K562 (cell line): ENCODE measurements around the gene ARL6IP4. TPM values are rescaled to one million over a fixed set of nuclear protein-coding genes. Genes with fewer than 3 reads are reported as not detected.

Experiments
- ATAC-seq: fragments of 200-7000 bp; cut with Tn5 transposase; 3 replicates; pipeline ENCODE4 v1.9.1; 2020; ENCODE audit warnings: moderate library complexity
- BruUV-seq: library from RNA; stranded (reverse); fragments of 400-500 nt; replicated peaks from 2 replicates; lab custom pipeline; 2021; lab: Mats Ljungman, UMichigan
- CTCF ChIA-PET: fragments of 300-600 bp; formaldehyde crosslinking; extraction: SDS; loops from one replicate; lab custom pipeline; 2021; ENCODE audit warnings: low intra/inter-chr PET ratio; lab: Yijun Ruan, JAX
- POLR2A ChIA-PET: fragments of 300-600, 350-650 bp; sonication (Branson Sonifier 250); formaldehyde crosslinking; extraction: SDS; loops from one replicate; lab custom pipeline; 2021; ENCODE audit warnings: antibody characterized with exemption, inconsistent platforms; lab: Yijun Ruan, JAX
- DNase-seq, 4 experiments: peaks; one replicate each; pipeline versions ENCODE4 v3.0.0 to v3.0.0-alpha.2; 2011 to 2018; ENCODE audit warnings: low spot score in 3 of 4, mixed read lengths in 3 of 4; ENCODE audit errors: extremely low read depth in 1 of 4
- FAIRE-seq: peaks from 2 replicates; lab custom pipeline; 2011; peaks lifted over from hg19 to GRCh38; lab: Jason Lieb, UNC
- H2AFZ ChIP-seq: 2 replicates; pipeline ENCODE4 v1.6.0; 2011; ENCODE audit warnings: low read depth, low read length, control low read depth, inconsistent platforms
- H3K27ac ChIP-seq: fragments of 200-600 bp; 3 replicates; pipeline ENCODE4 v1.8.0; 2011; ENCODE audit warnings: low read depth, mild to moderate bottlenecking, control low read depth, inconsistent platforms, low read length, moderate library complexity, mixed read lengths; ENCODE audit errors: extremely low read depth
- H3K27me3 ChIP-seq, 2 experiments: fragments of 300-600 bp in 1 of 2; 2 replicates in 1 of 2; 3 replicates in 1 of 2; pipeline versions ENCODE4 v1.6.0 to v1.8.0; 2011; ENCODE audit warnings: inconsistent platforms in 2 of 2, low read length in 2 of 2, mild to moderate bottlenecking in 1 of 2, mixed read lengths in 1 of 2, moderate library complexity in 1 of 2; ENCODE audit not compliant: control insufficient read depth in 2 of 2, insufficient read depth in 2 of 2
- H3K36me3 ChIP-seq: fragments of 300-600 bp; 3 replicates; pipeline ENCODE4 v1.8.0; 2011; ENCODE audit warnings: mild to moderate bottlenecking, low read length, inconsistent platforms; ENCODE audit not compliant: control insufficient read depth, insufficient read depth
- H3K4me1 ChIP-seq, 2 experiments: fragments of 200-600 bp in 1 of 2; replicated peaks in 1 of 2; 2 replicates in 1 of 2; 3 replicates in 1 of 2; pipeline versions ENCODE4 v1.5.1 to v1.8.0; 2011; ENCODE audit warnings: inconsistent platforms in 2 of 2, low read length in 2 of 2, mild to moderate bottlenecking in 1 of 2, mixed read lengths in 1 of 2, moderate library complexity in 1 of 2; ENCODE audit not compliant: control insufficient read depth in 2 of 2, insufficient read depth in 2 of 2
- H3K4me2 ChIP-seq: 2 replicates; pipeline ENCODE4 v1.6.1; 2011; ENCODE audit warnings: low read length, control low read depth, inconsistent platforms, mixed read lengths; ENCODE audit not compliant: insufficient read depth
- H3K4me3 ChIP-seq: fragments of 200-600 bp; sonication (generic), shearing (Covaris generic); 2 replicates; pipeline ENCODE4 v1.5.1; 2016; ENCODE audit warnings: control low read depth, inconsistent platforms
- H3K79me2 ChIP-seq: fragments of 200-600 bp; 3 replicates; pipeline ENCODE4 v1.8.0; 2011; ENCODE audit warnings: low read length, inconsistent platforms; ENCODE audit not compliant: control insufficient read depth, insufficient read depth
- H3K9ac ChIP-seq, 2 experiments: 2 replicates each; pipeline versions ENCODE4 v1.6.0 to v1.6.1; 2011; ENCODE audit warnings: low read depth in 2 of 2, low read length in 2 of 2, control low read depth in 1 of 2, inconsistent platforms in 1 of 2, mild to moderate bottlenecking in 1 of 2, mixed read lengths in 1 of 2; ENCODE audit not compliant: insufficient read depth in 1 of 2
- H3K9me1 ChIP-seq: one replicate; pipeline ENCODE4 v1.6.0; 2011; ENCODE audit warnings: inconsistent platforms, mild to moderate bottlenecking, low read length, moderate library complexity; ENCODE audit not compliant: control insufficient read depth, insufficient read depth
- H3K9me3 ChIP-seq: replicated peaks from 2 replicates; pipeline ENCODE4 v1.5.1; 2011; ENCODE audit warnings: low read depth, low read length, inconsistent platforms; ENCODE audit not compliant: control insufficient read depth, insufficient read depth
- H4K20me1 ChIP-seq: replicated peaks from 2 replicates; pipeline ENCODE4 v1.6.1; 2011; ENCODE audit warnings: low read length, inconsistent platforms, mixed read lengths; ENCODE audit not compliant: control insufficient read depth, insufficient read depth
- CBFA2T3 ChIP-seq: fragments of 450-650 bp; IDR thresholded peaks from 2 replicates; pipeline ENCODE4 v1.6.1; 2017
- HDAC1 ChIP-seq, 2 experiments: fragments of 450-650 bp; IDR thresholded peaks; 2 replicates each; pipeline ENCODE4 v1.6.1; 2016 to 2017; ENCODE audit warnings: inconsistent platforms in 1 of 2, mild to moderate bottlenecking in 1 of 2, moderate library complexity in 1 of 2
- HEY1 ChIP-seq: fragments of 250-450 bp; sonication (Bioruptor Pico); IDR thresholded peaks from 2 replicates; pipeline ENCODE4 v1.5.0; 2020; ENCODE audit warnings: mild to moderate bottlenecking, moderate library complexity, borderline replicate concordance
- SP2 ChIP-seq: IDR thresholded peaks from 2 replicates; pipeline ENCODE4 v1.6.1; 2011; ENCODE audit warnings: mild to moderate bottlenecking, low read depth, low read length, moderate library complexity; ENCODE audit not compliant: poor library complexity, severe bottlenecking; ENCODE audit errors: extremely low read depth
- TAF15 ChIP-seq: fragments of 200-400 bp; formaldehyde crosslinking; IDR thresholded peaks from 2 replicates; pipeline ENCODE4 v1.6.1; 2017; ENCODE audit warnings: mild to moderate bottlenecking, low read depth, low read length, moderate library complexity
- ZBTB8A ChIP-seq: fragments of 450-650 bp; IDR thresholded peaks from 2 replicates; pipeline ENCODE4 v1.6.1; 2018; ENCODE audit warnings: mild to moderate bottlenecking, moderate library complexity; ENCODE audit not compliant: partially characterized antibody
- ZNF561 ChIP-seq: fragments of 450-650 bp; formaldehyde crosslinking; conservative IDR thresholded peaks from 2 replicates; pipeline ENCODE4 v1.4.0; 2020; ENCODE audit warnings: mild to moderate bottlenecking, moderate library complexity
- WGBS: fragments of 100-300 bp; shearing (Covaris generic); methylation state at CpG from one replicate; pipeline ENCODE4 v1.1.6; 2016; ENCODE audit warnings: low coverage, mixed read lengths; ENCODE audit not compliant: insufficient coverage; ENCODE audit errors: missing lambda C conversion rate; 5-methylcytosine and 5-hydroxymethylcytosine counted together
- in situ Hi-C: fragments of 300-500 bp; cut with MboI; formaldehyde crosslinking; loops from 4 replicates; pipeline ENCODE4 v1.15.0; 2018; ENCODE audit warnings: inconsistent platforms, mixed read lengths
- intact Hi-C: fragments of 100-400 bp; cut with micrococcal nuclease; formaldehyde crosslinking; loops from 2 replicates; pipeline ENCODE4 v1.14.2; 2022
- polyA plus RNA-seq, 8 experiments: library from polyadenylated mRNA; depleted of rRNA in 4 of 8; stranded (reverse) in 5 of 8; unstranded in 3 of 8; fragments of >200 nt; fragmentation: Nextera tagmentation in 2 of 8; fragmentation: Illumina TruSeq in 1 of 8; extraction: Ambion mirVana in 2 of 8; extraction: Trizol in 1 of 8; gene quantifications; 2 replicates each; pipeline versions ENCODE4 v1.2.1 to v1.2.3, GENCODE V29; 2011 to 2014; ENCODE audit warnings: inconsistent platforms in 1 of 8, missing spikeins in 1 of 8
- total RNA-seq, 7 experiments: library from RNA; depleted of rRNA in 6 of 7; stranded (reverse); fragments of >200 nt in 6 of 7; fragmentation: Illumina TruSeq in 2 of 7; extraction: Trizol in 2 of 7; gene quantifications; 2 replicates each; pipeline versions ENCODE4 v1.2.1 to v1.2.3, GENCODE V29; 2011 to 2021; ENCODE audit warnings: low replicate concordance in 1 of 7

Gene ARL6IP4
- total and polyA plus RNA-seq, 9 of the 15 experiments (the other 6 are each of a cell fraction or from before 2014, with no cell fraction given), result 2.4 to 255 (median 151) TPM

DNA sequence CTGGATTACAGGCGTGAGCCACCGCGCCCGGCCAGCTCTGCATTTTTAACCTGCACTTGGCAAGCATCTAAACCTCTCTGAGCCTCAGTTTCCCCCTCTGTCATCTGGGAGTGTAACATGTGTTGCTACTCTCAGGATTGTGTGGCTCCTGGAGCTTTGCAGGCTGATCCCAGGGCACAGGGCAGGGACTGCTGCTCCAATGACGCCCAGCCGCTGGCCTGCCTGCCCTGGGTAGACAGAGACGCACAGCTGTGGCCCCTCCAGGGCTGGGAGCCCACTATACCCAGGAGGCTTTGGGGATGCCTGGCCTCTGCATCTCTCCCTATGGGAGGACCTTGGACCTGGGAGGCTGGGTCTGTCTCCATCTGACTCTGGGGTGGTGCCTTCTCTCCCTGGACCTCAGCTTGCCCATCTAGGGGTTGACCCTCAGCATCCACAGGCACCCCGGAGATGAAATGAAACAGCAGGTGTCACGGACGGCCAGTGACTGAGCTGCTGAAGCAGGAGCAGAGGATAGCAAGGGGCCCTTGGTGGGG lies 13.7 kb downstream of the ARL6IP4 start (continued):
- TF ChIP-seq CBFA2T3, result no peak

DNA sequence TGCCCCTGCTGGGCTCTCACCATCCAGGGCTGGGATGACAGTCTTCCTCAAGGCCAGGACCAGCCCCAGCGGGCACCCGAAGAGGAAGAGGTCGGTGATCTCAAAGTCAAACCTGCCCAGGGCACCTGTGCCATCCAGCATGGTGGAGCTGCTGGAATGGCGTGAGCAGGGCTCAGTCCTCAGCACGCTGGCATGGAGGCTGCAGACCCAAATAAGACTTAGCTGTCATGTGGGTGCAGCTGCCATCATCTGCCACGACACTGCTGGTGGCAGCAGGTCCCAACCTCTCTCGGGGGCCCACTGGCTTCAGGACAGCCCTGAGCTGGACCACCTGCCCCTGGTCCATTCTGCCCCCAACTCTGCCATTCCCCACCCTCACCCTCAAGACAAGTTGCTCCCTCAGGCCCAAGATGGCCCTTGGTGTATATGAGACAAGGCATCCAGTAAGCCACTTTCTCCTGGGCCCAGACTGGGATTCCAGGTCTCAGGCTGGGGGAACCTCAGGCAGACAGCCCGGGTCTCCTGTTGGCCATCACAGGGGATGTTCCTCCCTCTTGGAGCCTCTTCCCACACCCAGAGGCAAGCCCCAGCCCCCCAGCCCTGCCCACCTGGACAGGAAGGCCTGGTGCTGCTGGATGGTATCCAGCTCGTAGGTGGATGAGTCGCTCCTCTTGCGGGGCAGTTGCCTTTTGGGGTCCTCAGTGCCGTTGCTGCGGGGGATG lies 14.5 kb downstream of the ARL6IP4 start:
- WGBS, result 75% methylated on average over 13 of the region's 13 CpGs
- Histone ChIP-seq H3K4me3 (no peak overlapping the region), H3K27me3 (no peaks in the 10 kb centered on the region), H2AFZ (no peak overlapping the region), H3K4me2 (no peak overlapping the region), H4K20me1 (no peaks in the 10 kb centered on the region), H3K9me3 (no peaks in the 10 kb centered on the region), H3K27ac (no peak overlapping the region), H3K36me3 (no peaks in the 10 kb centered on the region), H3K9ac (peak overlapping the region in 1 of 2 experiments; percentile 33; a peak in 1 of 4 replicates), H3K9me1 (no peaks in the 10 kb centered on the region), H3K79me2 (no peaks in the 10 kb centered on the region), H3K4me1 (peaks cover 5 to 48% of the 10 kb centered on the region in 2 experiments)
- TF ChIP-seq TAF15 (no peak), HDAC1 (IDR thresholded peaks at IDR 0.05) (no peak), HEY1 (no peak), ZBTB8A (no peak), SP2 (no peak), ZNF561 (no peak)
- ATAC-seq (no peak), DNase-seq (no peak), FAIRE-seq (no peak)
- no TSS peak for BruUV-seq
- in situ Hi-C loops, result no loop called here
- POLR2A ChIA-PET, result interaction anchor here (0.9 to 1.3 kb wide), 2 partner anchors 19 to 28 kb away, joined by 4 read pairs; partner anchors contain the start of genes ABCB9 and OGFOD2
- CTCF ChIA-PET, result no interaction called here
- intact Hi-C loops, result no loop called here
